Esophagus squamous epithelium (tissue), 4 donors: ENCODE measurements around the gene SAPCD2.

ENCODE experiments used
- POLR2A ChIP-seq, 4 donors: fragments of 450-650 bp; IDR thresholded peaks; one replicate each; pipeline ENCODE4 v1.6.1; 2017; ENCODE audit warnings: antibody characterized with exemption in 4 of 4, mild to moderate bottlenecking in 4 of 4, moderate library complexity in 3 of 4
- TF ChIP-seq, protein P1 (sequence below), 6 experiments: fragments of 450-650 bp in 4 of 6; fragments of 200-600 bp in 2 of 6; sonication (generic) in 2 of 6; IDR thresholded peaks; one replicate each; pipeline ENCODE4 v1.5.1; 2016 to 2019; ENCODE audit warnings: antibody characterized with exemption in 6 of 6, mild to moderate bottlenecking in 4 of 6, moderate library complexity in 4 of 6

DNA sequence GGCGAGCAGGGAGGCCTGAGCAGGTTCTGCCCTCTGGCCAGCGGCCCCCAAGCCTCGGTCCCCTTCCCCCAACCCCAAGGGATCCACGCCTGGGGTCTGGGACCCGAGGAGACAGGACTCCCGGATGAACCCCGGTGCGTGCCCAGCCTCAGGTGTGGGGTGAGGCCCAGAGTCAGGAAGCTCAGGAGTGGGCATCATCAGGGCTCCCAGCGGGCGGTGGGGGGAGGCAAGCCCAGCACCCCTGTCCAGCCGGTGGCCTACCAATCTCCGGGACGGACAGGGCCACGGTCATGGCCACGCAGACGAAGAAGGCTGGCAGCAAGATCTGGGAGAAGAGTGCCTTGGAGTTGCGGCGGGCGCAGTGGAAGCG is 56.8 kb downstream of the SAPCD2 start:
- TF ChIP-seq, protein P1, sequence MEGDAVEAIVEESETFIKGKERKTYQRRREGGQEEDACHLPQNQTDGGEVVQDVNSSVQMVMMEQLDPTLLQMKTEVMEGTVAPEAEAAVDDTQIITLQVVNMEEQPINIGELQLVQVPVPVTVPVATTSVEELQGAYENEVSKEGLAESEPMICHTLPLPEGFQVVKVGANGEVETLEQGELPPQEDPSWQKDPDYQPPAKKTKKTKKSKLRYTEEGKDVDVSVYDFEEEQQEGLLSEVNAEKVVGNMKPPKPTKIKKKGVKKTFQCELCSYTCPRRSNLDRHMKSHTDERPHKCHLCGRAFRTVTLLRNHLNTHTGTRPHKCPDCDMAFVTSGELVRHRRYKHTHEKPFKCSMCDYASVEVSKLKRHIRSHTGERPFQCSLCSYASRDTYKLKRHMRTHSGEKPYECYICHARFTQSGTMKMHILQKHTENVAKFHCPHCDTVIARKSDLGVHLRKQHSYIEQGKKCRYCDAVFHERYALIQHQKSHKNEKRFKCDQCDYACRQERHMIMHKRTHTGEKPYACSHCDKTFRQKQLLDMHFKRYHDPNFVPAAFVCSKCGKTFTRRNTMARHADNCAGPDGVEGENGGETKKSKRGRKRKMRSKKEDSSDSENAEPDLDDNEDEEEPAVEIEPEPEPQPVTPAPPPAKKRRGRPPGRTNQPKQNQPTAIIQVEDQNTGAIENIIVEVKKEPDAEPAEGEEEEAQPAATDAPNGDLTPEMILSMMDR (IDR thresholded peaks at IDR 0.05) = no peak
- no peak for TF ChIP-seq POLR2A (IDR thresholded peaks at IDR 0.05)
